MM.1S (cell line): Measurements from ENCODE around the gene YTHDF1.
A peak's percentile ranks its signal among the peaks of the same experiment; 100 is the strongest.

Experiments
- CTCF ChIP-seq: fragments of 300-600 bp; sonication (generic); IDR thresholded peaks from 2 replicates; pipeline ENCODE4 v1.5.1; 2016; ENCODE audit warnings: antibody characterized with exemption, low read length, mixed read lengths
- EZH2 ChIP-seq: fragments of 300-600 bp; sonication (generic); optimal IDR thresholded peaks from 2 replicates; pipeline ENCODE3; 2017; ENCODE audit warnings: low read depth, mild to moderate bottlenecking, antibody characterized with exemption, low read length, mixed read lengths

- TF ChIP-seq CTCF = peak; percentile 12; the same call in 1 of the 2 replicates
- TF ChIP-seq EZH2 = no peak
Observed at GRCh38 chr20:63172726-63173125, 43.2 kb downstream of the YTHDF1 start.
